Right cardiac atrium (tissue), 5 donors: Measurements from ENCODE around the gene THSD4. TPM values are rescaled to one million over a fixed set of nuclear protein-coding genes. Genes with fewer than 3 reads are reported as not detected.

Experiments used
- ATAC-seq, 2 donors: fragments of 200-7000 bp; cut with Tn5 transposase; one replicate each; pipeline versions ENCODE4 v1.8.0 to v1.9.1; 2020; ENCODE audit warnings: moderate library complexity in 2 of 2, mild to moderate bottlenecking in 1 of 2
- DNase-seq, 3 donors: peaks; one replicate each; pipeline ENCODE4 v3.0.0-alpha.2; 2020
- H3K27ac ChIP-seq: one replicate; pipeline ENCODE4 v1.5.1; 2013; ENCODE audit warnings: mild to moderate bottlenecking, low read length, control low read depth, moderate library complexity
- H3K27me3 ChIP-seq: one replicate; pipeline ENCODE4 v1.6.1; 2013; ENCODE audit not compliant: control insufficient read depth, insufficient read depth
- H3K4me1 ChIP-seq: one replicate; pipeline ENCODE4 v1.6.1; 2013; ENCODE audit warnings: low read length; ENCODE audit not compliant: control insufficient read depth, insufficient read depth
- H3K4me3 ChIP-seq: one replicate; pipeline ENCODE4 v1.5.1; 2013; ENCODE audit warnings: low read length, control low read depth
- H3K9me3 ChIP-seq: one replicate; pipeline ENCODE4 v1.6.1; 2013; ENCODE audit warnings: low read length; ENCODE audit not compliant: control insufficient read depth
- WGBS: extraction: QIAGEN DNeasy Blood & Tissue Kit; methylation state at CpG from one replicate; pipeline ENCODE4 v1.1.7; 2013; 5-methylcytosine and 5-hydroxymethylcytosine counted together
- intact Hi-C, 4 donors: fragments of 100-400 bp; cut with DNase I; formaldehyde crosslinking; loops; one replicate each; pipeline versions ENCODE4 v1.11.0 to v1.14.0; 2022 to 2023
- polyA plus RNA-seq: library from polyadenylated mRNA; stranded (reverse); fragments of 200-250 nt; gene quantifications from one replicate; pipeline ENCODE4 v1.2.3, GENCODE V29; 2013
- total RNA-seq, 4 donors: library from RNA; stranded (reverse); fragmentation: NEBNext Ultra II Directional; extraction: Animal tissue kit (Norgen Biotek cat#: 25700); gene quantifications; one replicate each; pipeline ENCODE4 v1.2.1, GENCODE V29; 2021
- donor health status: healthy with polysubstance abuse.
- donor health status: DM: no; HTN: yes; CAD: no.
- donor health status: DM: no; HTN: no; CAD: no.
- donor health status: DM: no; HTN: yes; CAD: no; lungs with severe emphysema.
- donor health status: DM: yes; HTN: yes; CAD: no.

The THSD4 gene
- total and polyA plus RNA-seq, 5 donors: 40.5 to 93.8 (median 67.3) TPM

DNA sequence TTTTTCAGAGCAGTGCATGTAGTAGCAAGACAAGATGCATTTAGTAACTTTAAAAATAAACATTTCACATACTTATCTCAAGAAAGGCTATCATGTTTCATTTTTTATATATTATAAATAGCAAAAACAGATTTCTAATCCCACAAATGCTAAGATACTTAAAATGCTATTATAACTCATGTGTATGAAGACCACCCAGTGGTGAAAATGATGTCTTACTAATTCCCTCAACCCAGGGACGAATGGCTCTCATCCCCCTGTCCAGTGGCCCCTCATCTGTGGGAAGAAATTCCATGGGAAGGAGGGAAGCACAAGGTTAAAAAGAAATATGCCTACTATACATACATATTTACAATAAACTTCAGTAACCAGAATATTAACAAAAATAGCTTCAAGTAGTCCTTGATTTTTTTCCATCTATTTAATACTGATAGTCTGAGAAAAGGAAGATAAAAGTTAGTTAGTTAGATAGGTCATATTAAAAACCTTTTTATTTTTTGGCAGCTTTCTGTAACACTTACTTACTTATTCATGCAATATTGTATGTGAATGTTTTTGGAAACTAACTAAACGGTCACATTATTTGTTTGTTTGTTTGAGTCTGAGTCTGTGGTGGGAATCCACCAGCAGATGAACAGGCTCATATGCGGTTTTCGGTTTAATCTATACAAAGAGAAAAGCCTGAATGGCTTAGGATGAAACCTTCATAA is 709.9 kb downstream of the THSD4 start:
- intact Hi-C loops: no loop called here

DNA sequence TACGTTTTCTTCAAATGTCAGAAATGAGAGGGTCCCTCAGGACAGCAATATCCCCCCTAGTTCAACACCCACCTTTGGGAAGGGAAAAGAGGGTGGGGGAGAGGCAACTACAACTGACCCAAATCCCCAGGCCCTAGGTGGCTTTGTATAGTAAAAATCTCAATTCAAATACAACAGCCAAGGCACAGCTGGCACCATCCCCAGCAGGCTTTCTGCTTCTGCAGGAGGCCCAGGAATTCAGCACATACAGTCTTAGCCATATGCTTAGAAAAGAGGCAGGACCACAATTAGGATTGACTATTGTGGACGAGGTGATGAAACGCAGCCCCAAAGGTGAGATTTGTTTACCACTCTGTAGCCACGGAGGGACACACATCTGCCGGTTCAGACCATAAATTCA is 710.9 kb downstream of the THSD4 start:
- intact Hi-C loops: no loop called here
- H3K27me3 ChIP-seq: no peaks in the 10 kb centered on the region
- no peaks in the 10 kb centered on the region for H3K4me1 ChIP-seq
- peaks cover 3% of the 10 kb centered on the region for H3K9me3 ChIP-seq
- ATAC-seq (no peak), DNase-seq (no peak)
- no peak overlapping the region for H3K4me3 ChIP-seq
- no peak overlapping the region for H3K27ac ChIP-seq
- 88% methylated on average over 5 of the region's 5 CpGs for WGBS

More for the DNA sequence above, 709.9 kb downstream of the THSD4 start:
- Histone ChIP-seq H3K27me3 (no peaks in the 10 kb centered on the region), H3K4me3 (no peak overlapping the region), H3K9me3 (peaks cover 3% of the 10 kb centered on the region), H3K4me1 (no peaks in the 10 kb centered on the region), H3K27ac (no peak overlapping the region)
- DNase-seq: no peak
- ATAC-seq: no peak
- 88% methylated on average over 4 of the region's 4 CpGs for WGBS

DNA sequence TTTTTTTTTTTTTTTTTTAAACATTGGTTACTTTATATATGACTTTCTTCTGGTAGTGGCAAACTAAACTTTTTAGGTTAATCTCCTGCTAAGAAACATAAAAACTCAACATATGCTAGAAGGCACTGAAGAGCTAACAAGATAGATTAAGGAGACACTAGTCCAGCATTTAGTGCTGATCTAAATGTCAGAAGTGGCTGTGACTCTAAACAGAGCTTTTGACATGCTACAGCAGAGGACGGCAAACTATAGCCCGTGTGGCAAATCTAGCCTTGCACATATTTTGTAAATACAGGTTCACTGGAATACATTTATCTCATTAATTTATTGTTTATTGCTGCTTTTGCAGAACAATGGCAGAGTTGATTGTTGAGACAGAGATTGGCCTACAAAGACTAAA is 715.7 kb downstream of the THSD4 start:
- Histone ChIP-seq H3K4me1 (no peaks in the 10 kb centered on the region), H3K27ac (no peak overlapping the region), H3K9me3 (no peaks in the 10 kb centered on the region), H3K4me3 (no peak overlapping the region), H3K27me3 (no peaks in the 10 kb centered on the region)
- no peak for ATAC-seq
- 68% methylated on average over 2 of the region's 2 CpGs for WGBS
- intact Hi-C loops: no loop called here
- no peak for DNase-seq

Other genes with a start within 250 kb of the THSD4 start
- gene THAP10, start 223.0 kb upstream of the THSD4 start, total RNA-seq: 1 to 10 TPM; 1.8 to 4.9 (median 4.1) TPM
- gene THAP10, start 223.0 kb upstream of the THSD4 start, polyA plus RNA-seq: 3.2 TPM
- 10 to 100 TPM; 41.2 to 53.7 (median 49.4) TPM for gene LRRC49, start 222.6 kb upstream of the THSD4 start, total RNA-seq
- gene LRRC49, start 222.6 kb upstream of the THSD4 start, polyA plus RNA-seq: 44.7 TPM